GM12874 (cell line): ENCODE measurements around the gene ZNF292.

Experiments used
- CTCF ChIP-seq: IDR thresholded peaks from 2 replicates; pipeline ENCODE4 v1.5.1; 2011; ENCODE audit warnings: low read depth, mild to moderate bottlenecking, control low read depth, low read length, moderate library complexity; ENCODE audit not compliant: insufficient read depth

The ZNF292 gene

GRCh38 chr6:87124074-87124473 is 31.3 kb upstream of the ZNF292 start:
- TF ChIP-seq CTCF = no peak

GRCh38 chr6:87126501-87126900 is 28.9 kb upstream of the ZNF292 start:
- TF ChIP-seq CTCF = no peak

GRCh38 chr6:87127737-87128136 is 27.6 kb upstream of the ZNF292 start:
- no peak for TF ChIP-seq CTCF

- no peak for TF ChIP-seq CTCF
Observed at GRCh38 chr6:87136963-87137362, 18.4 kb upstream of the ZNF292 start.

- TF ChIP-seq CTCF = peak; percentile 56
Observed at GRCh38 chr6:87139236-87139635, 16.1 kb upstream of the ZNF292 start.

GRCh38 chr6:87146363-87146762 is 9.0 kb upstream of the ZNF292 start:
- no peak for TF ChIP-seq CTCF

GRCh38 chr6:87150406-87150805 is 5.0 kb upstream of the ZNF292 start:
- no peak for TF ChIP-seq CTCF

- TF ChIP-seq CTCF = no peak
Observed at GRCh38 chr6:87151471-87151780, 3.9 kb upstream of the ZNF292 start.
